ENCODE results near the gene MYL6.

Gene MYL6

DNA sequence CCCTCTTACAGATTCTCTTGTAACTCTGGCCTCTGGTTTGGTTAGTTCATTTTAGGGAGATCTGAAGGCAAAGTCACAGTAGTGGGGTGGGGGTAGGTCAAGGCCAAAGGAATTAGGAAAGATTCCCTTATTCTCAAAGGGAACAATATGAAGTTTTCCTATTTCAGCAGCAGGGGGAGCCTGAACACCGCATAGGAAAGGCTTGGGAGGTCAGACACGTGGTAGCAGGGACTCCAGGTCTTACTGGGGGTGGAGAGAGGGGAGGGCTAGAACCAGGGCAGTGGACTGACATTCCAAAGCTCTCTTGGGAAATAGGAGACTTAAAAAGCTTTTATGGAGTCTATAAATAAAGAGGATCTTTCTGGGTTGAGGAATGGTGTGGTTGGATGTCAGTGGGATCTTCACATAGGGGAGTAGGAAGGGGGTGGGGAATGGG is 38.8 kb upstream of the MYL6 start (continued):
- TF ChIP-seq, protein P1, sequence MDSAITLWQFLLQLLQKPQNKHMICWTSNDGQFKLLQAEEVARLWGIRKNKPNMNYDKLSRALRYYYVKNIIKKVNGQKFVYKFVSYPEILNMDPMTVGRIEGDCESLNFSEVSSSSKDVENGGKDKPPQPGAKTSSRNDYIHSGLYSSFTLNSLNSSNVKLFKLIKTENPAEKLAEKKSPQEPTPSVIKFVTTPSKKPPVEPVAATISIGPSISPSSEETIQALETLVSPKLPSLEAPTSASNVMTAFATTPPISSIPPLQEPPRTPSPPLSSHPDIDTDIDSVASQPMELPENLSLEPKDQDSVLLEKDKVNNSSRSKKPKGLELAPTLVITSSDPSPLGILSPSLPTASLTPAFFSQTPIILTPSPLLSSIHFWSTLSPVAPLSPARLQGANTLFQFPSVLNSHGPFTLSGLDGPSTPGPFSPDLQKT (IDR thresholded peaks at IDR 0.05; ENCODE audit: borderline replicate concordance, low read depth, low read length), result no peak
- TF ChIP-seq ZNF148 (tag by site-specific recombination; IDR thresholded peaks at IDR 0.05; ENCODE audit: borderline replicate concordance), result no peak
- no peak for TF ChIP-seq ZNF354C (tag by site-specific recombination; IDR thresholded peaks at IDR 0.05; ENCODE audit: borderline replicate concordance, low read depth)
- no peak for TF ChIP-seq ATF2 (tag by site-specific recombination; IDR thresholded peaks at IDR 0.05; ENCODE audit: low read depth)
- TF ChIP-seq KLF16 (tag by site-specific recombination; IDR thresholded peaks at IDR 0.05), result no peak; the same call in 1 of the 2 replicates
- TF ChIP-seq REST (tag by site-specific recombination; IDR thresholded peaks at IDR 0.05), result 0 out of 2 replicates have a peak, but pooled peaks have one; percentile 19
- TF ChIP-seq PRDM1 (tag by site-specific recombination; IDR thresholded peaks at IDR 0.05), result no peak
- no peak for TF ChIP-seq YY1 (tag by site-specific recombination; IDR thresholded peaks at IDR 0.05)
- TF ChIP-seq ZSCAN23 (tag by site-specific recombination; IDR thresholded peaks at IDR 0.05), result no peak
- TF ChIP-seq ZNF600 (tag by site-specific recombination; IDR thresholded peaks at IDR 0.05), result no peak
- TF ChIP-seq BCL11B (tag by site-specific recombination; IDR thresholded peaks at IDR 0.05; ENCODE audit: low read depth), result peak; percentile 89
- TF ChIP-seq GLI4 (tag by site-specific recombination; IDR thresholded peaks at IDR 0.05), result no peak
- no peak for TF ChIP-seq ZNF132 (tag by site-specific recombination; IDR thresholded peaks at IDR 0.05; ENCODE audit: borderline replicate concordance)
- no peak for TF ChIP-seq ZNF645 (tag by site-specific recombination; IDR thresholded peaks at IDR 0.05)
- no peak for TF ChIP-seq MZF1 (tag by site-specific recombination; IDR thresholded peaks at IDR 0.05; ENCODE audit: borderline replicate concordance)
- TF ChIP-seq ZNF830 (tag by site-specific recombination; IDR thresholded peaks at IDR 0.05; ENCODE audit: low read depth), result no peak
- TF ChIP-seq ZNF843 (tag by site-specific recombination; IDR thresholded peaks at IDR 0.05), result no peak
- no peak for TF ChIP-seq ZNF18 (tag by site-specific recombination; IDR thresholded peaks at IDR 0.05)
- TF ChIP-seq ZFP37 (tag by site-specific recombination; IDR thresholded peaks at IDR 0.05), result no peak
- no peak for TF ChIP-seq ZNF239 (tag by site-specific recombination; IDR thresholded peaks at IDR 0.05)
- no peak for TF ChIP-seq ZNF518A (tag by site-specific recombination; conservative IDR thresholded peaks at IDR 0.05; ENCODE audit: low read depth)
- TF ChIP-seq ZNF707 (tag by site-specific recombination; IDR thresholded peaks at IDR 0.05), result no peak
- TF ChIP-seq YY2 (tag by site-specific recombination; IDR thresholded peaks at IDR 0.05), result no peak
- no peak for TF ChIP-seq ZNF624 (tag by site-specific recombination; IDR thresholded peaks at IDR 0.05)
